ENCODE measurements around the gene CERK. TPM values are rescaled to one million over a fixed set of nuclear protein-coding genes. Genes with fewer than 3 reads are reported as not detected.

CERK gene
- total and polyA plus RNA-seq, 2 of the 13 experiments (the other 11 are each of a cell fraction or from before 2014, with no cell fraction given) = 40.3 to 41.9 TPM

GRCh38 chr22:46748206-46748907, 10.3 kb upstream of the CERK start:
- no peak overlapping the region for H3K27ac ChIP-seq (ENCODE audit: extremely low read length, insufficient read depth, low read length)
- 51% methylated on average over 5 of the region's 20 CpGs for WGBS (ENCODE audit: low lambda C conversion rate)
- DNase-seq (ENCODE audit: low spot score) = no peak
- in situ Hi-C loops (cut with HindIII; ENCODE audit: extremely low pct_ligation_motif_present, low pct_unique_long_range_greater_than_20kb) (no loop called here), intact Hi-C loops (cut with micrococcal nuclease; ENCODE audit: unreplicated experiment) (no loop called here)
- no peak overlapping the region for H3K4me2 ChIP-seq (ENCODE audit: low read depth, low read length)
- H2AFZ ChIP-seq (ENCODE audit: low read length) = no peak overlapping the region
- no peak for FAIRE-seq
- no peaks in the 10 kb centered on the region for H3K79me2 ChIP-seq (ENCODE audit: insufficient read depth, low read length)
- ChIA-PET POLR2A (interaction anchor here (3.1 kb wide), 1 partner anchor 14 kb away, joined by 14 read pairs; the partner anchor contains the start of gene TBC1D22A), CTCF (ENCODE audit: low intra/inter-chr PET ratio, low total read pairs) (no interaction called here)
- BruUV-seq (replicated peaks) = no TSS peak
- ATAC-seq = no peak
- no peaks in the 10 kb centered on the region for H3K36me3 ChIP-seq (replicated peaks in 1 of 2; ENCODE audit: control insufficient read depth in 1 of 2, insufficient read depth in 2 of 2, low read length in 2 of 2)
- H3K9me3 ChIP-seq (ENCODE audit: low read length) = no peaks in the 10 kb centered on the region
- no peak overlapping the region for H3K9ac ChIP-seq (ENCODE audit: insufficient read depth, low read depth, low read length)
- H3K27me3 ChIP-seq (ENCODE audit: control insufficient read depth in 1 of 2, insufficient read depth in 2 of 2, low read length in 2 of 2) = peaks cover 3 to 25% of the 10 kb centered on the region in 2 experiments; a peak in 3 of 5 replicates
- H4K20me1 ChIP-seq (ENCODE audit: insufficient read depth, low read length) = no peaks in the 10 kb centered on the region
- H3K4me1 ChIP-seq (ENCODE audit: insufficient read depth, low read length) = peaks cover 70% of the 10 kb centered on the region
- H3K4me3 ChIP-seq (replicated peaks in 1 of 3; ENCODE audit: insufficient read depth in 1 of 3, low read depth in 2 of 3, low read length in 3 of 3) = no peak overlapping the region
- TF ChIP-seq TGIF2 (CRISPR knock-in tag; IDR thresholded peaks at IDR 0.05) (no peak), FOXA1 (IDR thresholded peaks at IDR 0.05) (no peak), FOXA1 (CRISPR knock-in tag; IDR thresholded peaks at IDR 0.05) (no peak), FUBP1 (CRISPR knock-in tag; IDR thresholded peaks at IDR 0.05; ENCODE audit: borderline replicate concordance) (no peak), GPBP1L1 (CRISPR knock-in tag; IDR thresholded peaks at IDR 0.05) (no peak), TAF15 (IDR thresholded peaks at IDR 0.05; ENCODE audit: low read depth, low read length, poor library complexity, severe bottlenecking) (no peak), NR2C2 (CRISPR knock-in tag; IDR thresholded peaks at IDR 0.05; ENCODE audit: borderline replicate concordance) (no peak), PRDM15 (CRISPR knock-in tag; IDR thresholded peaks at IDR 0.05) (no peak), TCF7 (IDR thresholded peaks at IDR 0.05; ENCODE audit: low read depth) (no peak), PRDM4 (CRISPR knock-in tag; IDR thresholded peaks at IDR 0.05; ENCODE audit: borderline replicate concordance) (no peak), ZNF329 (CRISPR knock-in tag; IDR thresholded peaks at IDR 0.05; ENCODE audit: low read depth) (no peak), ELK4 (CRISPR knock-in tag; IDR thresholded peaks at IDR 0.05; ENCODE audit: borderline replicate concordance) (no peak), ZBTB7A (CRISPR knock-in tag; IDR thresholded peaks at IDR 0.05) (no peak)

All from HepG2 (cell line).